ENCODE data around the gene DCUN1D5. TPM values are rescaled to one million over a fixed set of nuclear protein-coding genes. Genes with fewer than 3 reads are reported as not detected.
A peak's percentile ranks its signal among the peaks of the same experiment; 100 is the strongest.

Gene DCUN1D5
- total and polyA plus RNA-seq, 2 of the 13 experiments (the other 11 are each of a cell fraction or from before 2014, with no cell fraction given), result 32.9 to 46.7 TPM

DNA sequence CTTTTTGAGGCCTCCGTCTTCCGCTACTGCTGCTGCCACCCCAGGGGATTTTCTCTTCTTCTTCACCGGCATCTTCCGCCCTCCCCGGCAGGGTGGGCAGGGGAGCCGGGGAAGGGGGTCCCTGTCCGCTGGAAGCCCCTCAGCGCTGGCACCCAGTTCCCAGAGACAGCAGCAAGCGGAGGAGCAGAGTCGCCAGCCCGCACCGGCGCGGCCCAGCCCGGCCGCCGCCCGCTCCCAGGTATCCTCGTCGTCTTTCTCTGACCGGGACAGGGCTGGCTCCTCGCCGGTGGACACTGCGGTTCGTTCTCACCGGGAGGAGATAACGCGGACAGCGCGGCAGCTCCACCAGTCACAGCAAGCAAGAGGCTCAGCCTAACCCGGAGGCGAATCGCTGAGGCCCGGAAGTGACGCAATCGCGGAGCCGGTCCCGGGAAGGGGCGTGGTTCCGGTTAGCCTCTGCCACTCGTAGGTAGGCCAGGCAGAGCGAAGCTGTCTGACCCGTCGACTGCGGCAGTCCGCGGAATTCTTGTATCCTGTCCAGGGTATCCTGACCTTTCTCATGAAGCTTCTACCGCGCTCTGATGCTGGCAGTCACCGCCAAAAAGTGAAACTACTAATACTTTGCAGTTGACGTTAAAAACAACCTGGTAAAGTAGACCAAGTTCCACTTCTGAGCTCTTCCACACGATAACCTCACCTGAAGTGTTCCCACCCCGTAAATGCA, at the start of gene DCUN1D5 (continued):
- TF ChIP-seq, protein P1, sequence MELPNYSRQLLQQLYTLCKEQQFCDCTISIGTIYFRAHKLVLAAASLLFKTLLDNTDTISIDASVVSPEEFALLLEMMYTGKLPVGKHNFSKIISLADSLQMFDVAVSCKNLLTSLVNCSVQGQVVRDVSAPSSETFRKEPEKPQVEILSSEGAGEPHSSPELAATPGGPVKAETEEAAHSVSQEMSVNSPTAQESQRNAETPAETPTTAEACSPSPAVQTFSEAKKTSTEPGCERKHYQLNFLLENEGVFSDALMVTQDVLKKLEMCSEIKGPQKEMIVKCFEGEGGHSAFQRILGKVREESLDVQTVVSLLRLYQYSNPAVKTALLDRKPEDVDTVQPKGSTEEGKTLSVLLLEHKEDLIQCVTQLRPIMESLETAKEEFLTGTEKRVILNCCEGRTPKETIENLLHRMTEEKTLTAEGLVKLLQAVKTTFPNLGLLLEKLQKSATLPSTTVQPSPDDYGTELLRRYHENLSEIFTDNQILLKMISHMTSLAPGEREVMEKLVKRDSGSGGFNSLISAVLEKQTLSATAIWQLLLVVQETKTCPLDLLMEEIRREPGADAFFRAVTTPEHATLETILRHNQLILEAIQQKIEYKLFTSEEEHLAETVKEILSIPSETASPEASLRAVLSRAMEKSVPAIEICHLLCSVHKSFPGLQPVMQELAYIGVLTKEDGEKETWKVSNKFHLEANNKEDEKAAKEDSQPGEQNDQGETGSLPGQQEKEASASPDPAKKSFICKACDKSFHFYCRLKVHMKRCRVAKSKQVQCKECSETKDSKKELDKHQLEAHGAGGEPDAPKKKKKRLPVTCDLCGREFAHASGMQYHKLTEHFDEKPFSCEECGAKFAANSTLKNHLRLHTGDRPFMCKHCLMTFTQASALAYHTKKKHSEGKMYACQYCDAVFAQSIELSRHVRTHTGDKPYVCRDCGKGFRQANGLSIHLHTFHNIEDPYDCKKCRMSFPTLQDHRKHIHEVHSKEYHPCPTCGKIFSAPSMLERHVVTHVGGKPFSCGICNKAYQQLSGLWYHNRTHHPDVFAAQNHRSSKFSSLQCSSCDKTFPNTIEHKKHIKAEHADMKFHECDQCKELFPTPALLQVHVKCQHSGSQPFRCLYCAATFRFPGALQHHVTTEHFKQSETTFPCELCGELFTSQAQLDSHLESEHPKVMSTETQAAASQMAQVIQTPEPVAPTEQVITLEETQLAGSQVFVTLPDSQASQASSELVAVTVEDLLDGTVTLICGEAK (IDR thresholded peaks at IDR 0.05), result peak; percentile 80
- TF ChIP-seq, protein P1 (CRISPR knock-in tag; IDR thresholded peaks at IDR 0.05), result peak; percentile 55; the same call in 1 of the 2 replicates
- TF ChIP-seq POLR2AphosphoS5 (IDR thresholded peaks at IDR 0.05; ENCODE audit: low read depth, low read length) (peak; percentile 79), SPEN (CRISPR knock-in tag; IDR thresholded peaks at IDR 0.05; ENCODE audit: low read depth) (peak; percentile 93), ATM (IDR thresholded peaks at IDR 0.05; ENCODE audit: borderline replicate concordance) (no peak), THAP11 (CRISPR knock-in tag; IDR thresholded peaks at IDR 0.05) (peak; percentile 92), RAD21 (CRISPR knock-in tag; IDR thresholded peaks at IDR 0.05) (0 out of 2 replicates have a peak, but pooled peaks have one; percentile 11), RFXANK (CRISPR knock-in tag; IDR thresholded peaks at IDR 0.05) (no peak), TAF1 (CRISPR knock-in tag; IDR thresholded peaks at IDR 0.05) (peak; percentile 91), MED8 (CRISPR knock-in tag; IDR thresholded peaks at IDR 0.05; ENCODE audit: insufficient replicate concordance) (peak; percentile 18), ZNF12 (CRISPR knock-in tag; IDR thresholded peaks at IDR 0.05) (0 out of 2 replicates have a peak, but pooled peaks have one; percentile 9), KMT2B (CRISPR knock-in tag; IDR thresholded peaks at IDR 0.05) (peak; percentile 98), ZNF674 (CRISPR knock-in tag; IDR thresholded peaks at IDR 0.05; ENCODE audit: low read depth) (0 out of 2 replicates have a peak, but pooled peaks have one; percentile 53)
- TF ChIP-seq, protein P2, sequence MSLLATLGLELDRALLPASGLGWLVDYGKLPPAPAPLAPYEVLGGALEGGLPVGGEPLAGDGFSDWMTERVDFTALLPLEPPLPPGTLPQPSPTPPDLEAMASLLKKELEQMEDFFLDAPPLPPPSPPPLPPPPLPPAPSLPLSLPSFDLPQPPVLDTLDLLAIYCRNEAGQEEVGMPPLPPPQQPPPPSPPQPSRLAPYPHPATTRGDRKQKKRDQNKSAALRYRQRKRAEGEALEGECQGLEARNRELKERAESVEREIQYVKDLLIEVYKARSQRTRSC (CRISPR knock-in tag; IDR thresholded peaks at IDR 0.05; ENCODE audit: low read depth), result peak; percentile 56; the same call in 1 of the 2 replicates
- TF ChIP-seq, protein P3, sequence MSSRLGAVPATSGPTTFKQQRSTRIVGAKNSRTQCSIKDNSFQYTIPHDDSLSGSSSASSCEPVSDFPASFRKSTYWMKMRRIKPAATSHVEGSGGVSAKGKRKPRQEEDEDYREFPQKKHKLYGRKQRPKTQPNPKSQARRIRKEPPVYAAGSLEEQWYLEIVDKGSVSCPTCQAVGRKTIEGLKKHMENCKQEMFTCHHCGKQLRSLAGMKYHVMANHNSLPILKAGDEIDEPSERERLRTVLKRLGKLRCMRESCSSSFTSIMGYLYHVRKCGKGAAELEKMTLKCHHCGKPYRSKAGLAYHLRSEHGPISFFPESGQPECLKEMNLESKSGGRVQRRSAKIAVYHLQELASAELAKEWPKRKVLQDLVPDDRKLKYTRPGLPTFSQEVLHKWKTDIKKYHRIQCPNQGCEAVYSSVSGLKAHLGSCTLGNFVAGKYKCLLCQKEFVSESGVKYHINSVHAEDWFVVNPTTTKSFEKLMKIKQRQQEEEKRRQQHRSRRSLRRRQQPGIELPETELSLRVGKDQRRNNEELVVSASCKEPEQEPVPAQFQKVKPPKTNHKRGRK (CRISPR knock-in tag; IDR thresholded peaks at IDR 0.05), result peak; percentile 28; the same call in 1 of the 2 replicates
- TF ChIP-seq, protein P4, sequence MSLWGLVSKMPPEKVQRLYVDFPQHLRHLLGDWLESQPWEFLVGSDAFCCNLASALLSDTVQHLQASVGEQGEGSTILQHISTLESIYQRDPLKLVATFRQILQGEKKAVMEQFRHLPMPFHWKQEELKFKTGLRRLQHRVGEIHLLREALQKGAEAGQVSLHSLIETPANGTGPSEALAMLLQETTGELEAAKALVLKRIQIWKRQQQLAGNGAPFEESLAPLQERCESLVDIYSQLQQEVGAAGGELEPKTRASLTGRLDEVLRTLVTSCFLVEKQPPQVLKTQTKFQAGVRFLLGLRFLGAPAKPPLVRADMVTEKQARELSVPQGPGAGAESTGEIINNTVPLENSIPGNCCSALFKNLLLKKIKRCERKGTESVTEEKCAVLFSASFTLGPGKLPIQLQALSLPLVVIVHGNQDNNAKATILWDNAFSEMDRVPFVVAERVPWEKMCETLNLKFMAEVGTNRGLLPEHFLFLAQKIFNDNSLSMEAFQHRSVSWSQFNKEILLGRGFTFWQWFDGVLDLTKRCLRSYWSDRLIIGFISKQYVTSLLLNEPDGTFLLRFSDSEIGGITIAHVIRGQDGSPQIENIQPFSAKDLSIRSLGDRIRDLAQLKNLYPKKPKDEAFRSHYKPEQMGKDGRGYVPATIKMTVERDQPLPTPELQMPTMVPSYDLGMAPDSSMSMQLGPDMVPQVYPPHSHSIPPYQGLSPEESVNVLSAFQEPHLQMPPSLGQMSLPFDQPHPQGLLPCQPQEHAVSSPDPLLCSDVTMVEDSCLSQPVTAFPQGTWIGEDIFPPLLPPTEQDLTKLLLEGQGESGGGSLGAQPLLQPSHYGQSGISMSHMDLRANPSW (CRISPR knock-in tag; IDR thresholded peaks at IDR 0.05; ENCODE audit: borderline replicate concordance), result 0 out of 2 replicates have a peak, but pooled peaks have one; percentile 79
